Measurements from ENCODE around the gene MOGAT2. TPM values are rescaled to one million over a fixed set of nuclear protein-coding genes. Genes with fewer than 3 reads are reported as not detected.

The MOGAT2 gene
- total and polyA plus RNA-seq, 2 of the 13 experiments (the other 11 are each of a cell fraction or from before 2014, with no cell fraction given), result 27.2 to 27.8 TPM

DNA sequence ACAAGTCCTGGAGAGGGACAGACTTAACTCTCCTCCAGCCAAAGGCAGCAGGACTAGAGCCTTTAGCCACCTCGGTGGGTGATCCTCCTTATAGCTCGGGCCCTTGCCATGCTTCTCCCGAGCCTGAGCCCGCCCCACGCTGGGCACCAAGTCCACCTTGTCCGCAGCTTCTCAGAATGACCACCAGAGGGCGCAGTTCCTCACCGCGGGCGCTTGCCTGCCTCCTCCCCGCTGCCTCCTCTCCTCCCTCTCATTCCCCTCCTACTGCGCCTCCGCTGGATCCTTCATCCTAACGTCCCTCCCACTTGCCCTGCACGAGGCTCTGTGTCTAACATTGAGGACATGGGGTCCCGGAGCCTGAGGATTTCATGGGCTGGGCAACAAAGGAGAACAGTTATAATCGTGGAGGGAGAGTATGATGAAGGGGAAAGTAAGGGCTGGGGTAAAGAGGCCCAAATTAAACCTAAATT, 11.3 kb upstream of the MOGAT2 start (continued):
- no peak for TF ChIP-seq ZBTB34 (CRISPR knock-in tag; IDR thresholded peaks at IDR 0.05)
- no peak for TF ChIP-seq ZMYM2 (CRISPR knock-in tag; IDR thresholded peaks at IDR 0.05)
- no peak for TF ChIP-seq ZSCAN21 (CRISPR knock-in tag; IDR thresholded peaks at IDR 0.05; ENCODE audit: borderline replicate concordance)
- no peak for TF ChIP-seq POGK (CRISPR knock-in tag; conservative IDR thresholded peaks at IDR 0.05)
- peak; percentile 99 for TF ChIP-seq CTCF (CRISPR knock-in tag; IDR thresholded peaks at IDR 0.05)
- TF ChIP-seq PRDM15 (CRISPR knock-in tag; IDR thresholded peaks at IDR 0.05), result no peak
- no peak for TF ChIP-seq POLR2AphosphoS2 (IDR thresholded peaks at IDR 0.05; ENCODE audit: low read depth, low read length)
- TF ChIP-seq ZNF639 (CRISPR knock-in tag; conservative IDR thresholded peaks at IDR 0.05), result no peak
- peak; percentile 29; the same call in 1 of the 2 replicates for TF ChIP-seq REPIN1 (CRISPR knock-in tag; IDR thresholded peaks at IDR 0.05; ENCODE audit: borderline replicate concordance, low read depth)
- no peak for TF ChIP-seq SMARCE1 (IDR thresholded peaks at IDR 0.05; ENCODE audit: borderline replicate concordance)
- no peak for TF ChIP-seq CHD2 (IDR thresholded peaks at IDR 0.05; ENCODE audit: low read depth, low read length)
- TF ChIP-seq, protein P1, sequence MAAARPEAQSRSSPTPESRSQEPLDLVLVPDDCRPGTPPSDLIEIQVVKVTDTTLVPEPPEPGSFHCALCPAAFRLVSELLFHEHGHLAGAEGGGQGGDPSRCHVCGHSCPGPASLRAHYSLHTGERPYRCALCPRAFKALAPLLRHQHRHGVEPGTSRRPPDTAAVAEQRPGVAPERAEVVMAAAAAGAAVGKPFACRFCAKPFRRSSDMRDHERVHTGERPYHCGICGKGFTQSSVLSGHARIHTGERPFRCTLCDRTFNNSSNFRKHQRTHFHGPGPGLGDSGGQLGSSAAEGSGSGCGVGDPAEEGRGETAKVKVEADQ (CRISPR knock-in tag; IDR thresholded peaks at IDR 0.05; ENCODE audit: borderline replicate concordance), result no peak
- TF ChIP-seq, protein P2, sequence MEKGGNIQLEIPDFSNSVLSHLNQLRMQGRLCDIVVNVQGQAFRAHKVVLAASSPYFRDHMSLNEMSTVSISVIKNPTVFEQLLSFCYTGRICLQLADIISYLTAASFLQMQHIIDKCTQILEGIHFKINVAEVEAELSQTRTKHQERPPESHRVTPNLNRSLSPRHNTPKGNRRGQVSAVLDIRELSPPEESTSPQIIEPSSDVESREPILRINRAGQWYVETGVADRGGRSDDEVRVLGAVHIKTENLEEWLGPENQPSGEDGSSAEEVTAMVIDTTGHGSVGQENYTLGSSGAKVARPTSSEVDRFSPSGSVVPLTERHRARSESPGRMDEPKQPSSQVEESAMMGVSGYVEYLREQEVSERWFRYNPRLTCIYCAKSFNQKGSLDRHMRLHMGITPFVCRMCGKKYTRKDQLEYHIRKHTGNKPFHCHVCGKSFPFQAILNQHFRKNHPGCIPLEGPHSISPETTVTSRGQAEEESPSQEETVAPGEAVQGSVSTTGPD (CRISPR knock-in tag; IDR thresholded peaks at IDR 0.05), result no peak
